ENCODE measurements around the gene MAPK1.
"Not testable (repeated sequence)": the region's sequence is repeated elsewhere in the genome, so short reads cannot be mapped to it uniquely, and the experiment has no call there.

Gene MAPK1

GRCh38 chr22:21791635-21792625, 75.5 kb downstream of the MAPK1 start:
- no peak for DNase-seq (ENCODE audit: low read depth, low spot score)

- DNase-seq (ENCODE audit: low read depth, low spot score) = not testable (repeated sequence)
These were observed 76.4 kb downstream of the MAPK1 start for GRCh38 chr22:21790849-21791610.

GRCh38 chr22:21790359-21790758, 77.1 kb downstream of the MAPK1 start:
- DNase-seq (ENCODE audit: low read depth, low spot score) = no peak

GRCh38 chr22:21787565-21787964, 79.9 kb downstream of the MAPK1 start:
- DNase-seq (ENCODE audit: low read depth, low spot score) = not testable (repeated sequence)

GRCh38 chr22:21780259-21780658, 87.2 kb downstream of the MAPK1 start:
- no peak for DNase-seq (ENCODE audit: low read depth, low spot score)

GRCh38 chr22:21779444-21779843, 88.0 kb downstream of the MAPK1 start:
- no peak for DNase-seq (ENCODE audit: low read depth, low spot score)

- DNase-seq (ENCODE audit: low read depth, low spot score) = no peak
These were observed 88.6 kb downstream of the MAPK1 start for GRCh38 chr22:21778705-21779363.

- DNase-seq (ENCODE audit: low read depth, low spot score) = no peak
These were observed 95.8 kb downstream of the MAPK1 start for GRCh38 chr22:21771631-21771976.

GRCh38 chr22:21768435-21768834, 99.0 kb downstream of the MAPK1 start:
- no peak for DNase-seq (ENCODE audit: low read depth, low spot score)

- no peak for DNase-seq (ENCODE audit: low read depth, low spot score)
These were observed 100.6 kb downstream of the MAPK1 start for GRCh38 chr22:21766691-21767462.

- DNase-seq (ENCODE audit: low read depth, low spot score) = no peak
These were observed 101.4 kb downstream of the MAPK1 start for GRCh38 chr22:21765909-21766529.

- no peak for DNase-seq (ENCODE audit: low read depth, low spot score)
These were observed 103.2 kb downstream of the MAPK1 start for GRCh38 chr22:21764038-21764804.

- no peak for DNase-seq (ENCODE audit: low read depth, low spot score)
These were observed 104.5 kb downstream of the MAPK1 start for GRCh38 chr22:21762712-21763581.

GRCh38 chr22:21761994-21762680, 105.3 kb downstream of the MAPK1 start:
- DNase-seq (ENCODE audit: low read depth, low spot score) = no peak

- DNase-seq (ENCODE audit: low read depth, low spot score) = no peak
These were observed 106.4 kb downstream of the MAPK1 start for GRCh38 chr22:21761086-21761485.

GRCh38 chr22:21760640-21761039, 106.8 kb downstream of the MAPK1 start:
- no peak for DNase-seq (ENCODE audit: low read depth, low spot score)

GRCh38 chr22:21759646-21760376, 107.6 kb downstream of the MAPK1 start:
- DNase-seq (ENCODE audit: low read depth, low spot score) = no peak

GRCh38 chr22:21759093-21759492, 108.4 kb downstream of the MAPK1 start:
- DNase-seq (ENCODE audit: low read depth, low spot score) = no peak
